Colonic mucosa (tissue), 4 donors: ENCODE measurements around the gene FLT1. TPM values are rescaled to one million over a fixed set of nuclear protein-coding genes. Genes with fewer than 3 reads are reported as not detected.
A peak's percentile ranks its signal among the peaks of the same experiment; 100 is the strongest.

Experiments
- DNase-seq: peaks from one replicate; pipeline ENCODE4 v3.0.0-alpha.2; 2020
- H3K27ac ChIP-seq: fragments of 200-600 bp; one replicate; pipeline ENCODE4 v1.8.0; 2021
- H3K27me3 ChIP-seq: fragments of 200-600 bp; one replicate; pipeline ENCODE4 v1.8.0; 2021
- H3K36me3 ChIP-seq: fragments of 200-600 bp; one replicate; pipeline ENCODE4 v1.8.0; 2021
- H3K4me1 ChIP-seq: fragments of 200-600 bp; one replicate; pipeline ENCODE4 v1.8.0; 2021; ENCODE audit warnings: mild to moderate bottlenecking
- H3K4me3 ChIP-seq: fragments of 200-600 bp; one replicate; pipeline ENCODE4 v1.8.0; 2021
- H3K9ac ChIP-seq, 2 donors: one replicate each; pipeline ENCODE4 v1.7.0; 2013; ENCODE audit warnings: control low read depth in 2 of 2, low read depth in 2 of 2, low read length in 2 of 2
- H3K9me3 ChIP-seq: fragments of 200-600 bp; one replicate; pipeline ENCODE4 v1.8.0; 2021
- CTCF ChIP-seq: fragments of 200-600 bp; IDR thresholded peaks from one replicate; pipeline ENCODE4 v1.8.0; 2022; ENCODE audit warnings: antibody characterized with exemption, mild to moderate bottlenecking
- intact Hi-C: fragments of 100-400 bp; cut with DNase I; formaldehyde crosslinking; loops from one replicate; pipeline ENCODE4 v1.14.1; 2022
- total RNA-seq, 2 donors: library from RNA; stranded (reverse); fragmentation: NEBNext Ultra II Directional in 1 of 2; extraction: Animal tissue kit (Norgen Biotek cat#: 25700) in 1 of 2; gene quantifications; one replicate each; pipeline ENCODE4 v1.2.1, GENCODE V29; 2021
- donor health status: healthy.
- donor health status: DM: no; HTN: no; CAD: no.
- donor health status: DM: no; HTN: no; CAD: no.

Gene FLT1
- total RNA-seq, 2 donors from 2014 or later = 4.7 to 16.6 TPM

GRCh38 chr13:28528848-28529247 lies 33.9 kb upstream of the FLT1 start:
- no peak overlapping the region for H3K4me3 ChIP-seq
- H3K27me3 ChIP-seq = peaks cover 9% of the 10 kb centered on the region
- no peak overlapping the region for H3K9ac ChIP-seq
- H3K4me1 ChIP-seq = no peaks in the 10 kb centered on the region
- TF ChIP-seq CTCF = peak; percentile 22
- H3K36me3 ChIP-seq = no peaks in the 10 kb centered on the region
- intact Hi-C loops = loop anchor here (5.0 kb wide), 1 partner anchor 108 kb away; no protein-coding TSS in a partner anchor
- H3K27ac ChIP-seq = no peak overlapping the region
- no peaks in the 10 kb centered on the region for H3K9me3 ChIP-seq
- DNase-seq = no peak

- Histone ChIP-seq H3K27ac (no peak overlapping the region), H3K4me1 (no peaks in the 10 kb centered on the region), H3K9me3 (no peaks in the 10 kb centered on the region), H3K9ac (no peak overlapping the region), H3K36me3 (no peaks in the 10 kb centered on the region), H3K27me3 (peaks cover 9% of the 10 kb centered on the region), H3K4me3 (no peak overlapping the region)
- intact Hi-C loops = loop anchor here (5.0 kb wide), 1 partner anchor 109 kb away; no protein-coding TSS in a partner anchor
- no peak for DNase-seq
- no peak for TF ChIP-seq CTCF
These were observed 33.5 kb upstream of the FLT1 start for GRCh38 chr13:28528388-28528787.

GRCh38 chr13:28527629-28528028 lies 32.7 kb upstream of the FLT1 start:
- DNase-seq = no peak
- Histone ChIP-seq H3K36me3 (no peaks in the 10 kb centered on the region), H3K4me3 (no peak overlapping the region), H3K27ac (no peak overlapping the region), H3K4me1 (no peaks in the 10 kb centered on the region), H3K27me3 (peaks cover 7% of the 10 kb centered on the region), H3K9ac (no peak overlapping the region), H3K9me3 (no peaks in the 10 kb centered on the region)
- TF ChIP-seq CTCF = no peak
- intact Hi-C loops = loop anchor here (5.0 kb wide), 1 partner anchor 110 kb away; no protein-coding TSS in a partner anchor

- H3K36me3 ChIP-seq = no peaks in the 10 kb centered on the region
- peaks cover 4% of the 10 kb centered on the region for H3K27me3 ChIP-seq
- no peak for TF ChIP-seq CTCF
- H3K4me1 ChIP-seq = no peaks in the 10 kb centered on the region
- intact Hi-C loops = loop anchor here (5.0 kb wide), 1 partner anchor 110 kb away; no protein-coding TSS in a partner anchor
- no peak overlapping the region for H3K27ac ChIP-seq
- DNase-seq = no peak
- no peak overlapping the region for H3K9ac ChIP-seq
- no peaks in the 10 kb centered on the region for H3K9me3 ChIP-seq
- H3K4me3 ChIP-seq = no peak overlapping the region
These were observed 31.9 kb upstream of the FLT1 start for GRCh38 chr13:28526876-28527275.

- H3K9ac ChIP-seq = no peak overlapping the region
- H3K9me3 ChIP-seq = no peaks in the 10 kb centered on the region
- H3K27me3 ChIP-seq = no peaks in the 10 kb centered on the region
- no peak overlapping the region for H3K27ac ChIP-seq
- H3K36me3 ChIP-seq = no peaks in the 10 kb centered on the region
- intact Hi-C loops = no loop called here
- H3K4me3 ChIP-seq = no peak overlapping the region
- no peak for DNase-seq
- no peak for TF ChIP-seq CTCF
- no peaks in the 10 kb centered on the region for H3K4me1 ChIP-seq
These were observed 27.9 kb upstream of the FLT1 start for GRCh38 chr13:28522871-28523270.
